HG03196 (cell line): Measurements from ENCODE around the gene ZNF57.
"Not testable (repeated sequence)": the region's sequence is repeated elsewhere in the genome, so short reads cannot be mapped to it uniquely, and the experiment has no call there.

ENCODE experiments used
- ATAC-seq: cut with Tn5 transposase; IDR thresholded peaks from one replicate; pipeline ENCODE4 v1.9.1; 2021; ENCODE audit not compliant: unreplicated experiment

The ZNF57 gene

GRCh38 chr19:2950286-2951124 lies 49.8 kb downstream of the ZNF57 start:
- peak; percentile 90 for ATAC-seq

- no peak for ATAC-seq
Observed at GRCh38 chr19:2952953-2953481, 52.3 kb downstream of the ZNF57 start.

GRCh38 chr19:2957160-2957559 lies 56.4 kb downstream of the ZNF57 start:
- ATAC-seq = no peak

- no peak for ATAC-seq
Observed at GRCh38 chr19:2960120-2960519, 59.4 kb downstream of the ZNF57 start.

- no peak for ATAC-seq
Observed at GRCh38 chr19:2962018-2962670, 61.4 kb downstream of the ZNF57 start.

- ATAC-seq = no peak
Observed at GRCh38 chr19:2963122-2963521, 62.4 kb downstream of the ZNF57 start.

- not testable (repeated sequence) for ATAC-seq
Observed at GRCh38 chr19:2963631-2964030, 62.9 kb downstream of the ZNF57 start.

GRCh38 chr19:2964874-2965273 lies 64.1 kb downstream of the ZNF57 start:
- no peak for ATAC-seq

- no peak for ATAC-seq
Observed at GRCh38 chr19:2967972-2968371, 67.2 kb downstream of the ZNF57 start.
